HepG2 (cell line): ENCODE results near the gene XXYLT1.

Source experiments
- AKAP8 ChIP-seq: sonication (generic); formaldehyde crosslinking; IDR thresholded peaks from 2 replicates; pipeline ENCODE4 v1.5.1; 2020; ENCODE audit warnings: mild to moderate bottlenecking, missing genetic modification reagents
- BCL6 ChIP-seq: IDR thresholded peaks from 2 replicates; pipeline ENCODE4 v1.6.1; 2016; ENCODE audit warnings: missing genetic modification reagents, missing compliant biosample characterization
- PHF8 ChIP-seq: sonication (generic); formaldehyde crosslinking; IDR thresholded peaks from 2 replicates; pipeline ENCODE4 v1.5.0; 2020; ENCODE audit warnings: missing genetic modification reagents
- SMC3 ChIP-seq: IDR thresholded peaks from 2 replicates; pipeline ENCODE4 v1.6.1; 2011; ENCODE audit warnings: low read length, improper control_type of control experiment
- TARDBP ChIP-seq: sonication (generic); formaldehyde crosslinking; IDR thresholded peaks from 2 replicates; pipeline ENCODE4 v1.8.0; 2022; ENCODE audit warnings: mild to moderate bottlenecking, missing genetic modification reagents
- TBP ChIP-seq: sonication (generic); formaldehyde crosslinking; IDR thresholded peaks from 2 replicates; pipeline ENCODE4 v1.5.0; 2020; ENCODE audit warnings: missing genetic modification reagents
- XBP1 ChIP-seq: sonication (generic); formaldehyde crosslinking; IDR thresholded peaks from 2 replicates; pipeline ENCODE4 v1.5.0; 2020; ENCODE audit warnings: missing genetic modification reagents
- ZMAT3 ChIP-seq: sonication (generic); formaldehyde crosslinking; conservative IDR thresholded peaks from 2 replicates; pipeline ENCODE4 v1.7.0; 2021; ENCODE audit warnings: missing genetic modification reagents
- ZNF660 ChIP-seq: sonication (generic); formaldehyde crosslinking; IDR thresholded peaks from 2 replicates; pipeline ENCODE4 v1.5.1; 2020; ENCODE audit warnings: mild to moderate bottlenecking, low read depth, missing genetic modification reagents, borderline replicate concordance
- TF ChIP-seq, protein P1 (sequence below): sonication (generic); formaldehyde crosslinking; IDR thresholded peaks from 2 replicates; pipeline ENCODE4 v1.8.1; 2023; ENCODE audit warnings: missing genetic modification reagents, inconsistent platforms, borderline replicate concordance
- TF ChIP-seq, protein P2 (sequence below): sonication (generic); formaldehyde crosslinking; IDR thresholded peaks from 2 replicates; pipeline ENCODE4 v1.4.0; 2020; ENCODE audit warnings: missing genetic modification reagents, borderline replicate concordance
- TF ChIP-seq, protein P3 (sequence below): sonication (generic); formaldehyde crosslinking; IDR thresholded peaks from 2 replicates; pipeline ENCODE4 v1.5.0; 2020; ENCODE audit warnings: mild to moderate bottlenecking, missing genetic modification reagents

DNA sequence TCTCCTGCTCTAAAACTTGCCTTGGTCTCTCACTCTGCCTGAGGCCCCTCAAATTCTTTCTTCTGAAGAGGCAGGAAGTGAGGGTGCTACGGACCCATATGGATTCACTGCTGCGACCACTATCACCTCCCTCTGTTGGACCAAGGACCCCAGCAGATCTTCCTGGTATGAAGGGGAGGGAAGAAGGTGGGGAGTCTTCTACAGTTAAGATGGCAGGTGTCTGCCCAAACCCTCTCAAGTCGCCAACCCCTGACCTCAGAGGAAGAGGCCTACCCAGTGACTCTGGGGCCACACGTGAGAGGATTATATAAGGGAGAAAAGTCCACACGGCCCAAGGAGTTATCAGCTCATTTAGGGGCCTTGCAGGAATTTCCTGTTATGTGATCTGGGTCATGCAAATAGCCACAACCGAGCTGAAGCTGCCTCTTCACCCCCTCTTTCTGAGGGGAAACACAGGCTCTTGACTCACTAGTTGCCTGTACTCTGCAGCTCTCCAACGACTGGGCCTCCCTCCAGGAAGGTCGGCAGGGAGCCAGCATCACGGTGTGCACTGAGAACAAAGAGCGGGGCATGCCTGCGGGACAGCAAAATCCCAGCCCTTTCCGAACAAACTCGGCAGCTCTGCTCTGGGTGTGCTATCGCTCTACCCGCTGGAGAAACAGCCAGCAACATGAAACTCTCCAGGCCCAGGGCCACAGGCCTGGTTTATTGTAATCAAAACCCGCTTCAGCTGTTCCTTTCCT, 116.0 kb downstream of the XXYLT1 start:
- TF ChIP-seq, protein P1, sequence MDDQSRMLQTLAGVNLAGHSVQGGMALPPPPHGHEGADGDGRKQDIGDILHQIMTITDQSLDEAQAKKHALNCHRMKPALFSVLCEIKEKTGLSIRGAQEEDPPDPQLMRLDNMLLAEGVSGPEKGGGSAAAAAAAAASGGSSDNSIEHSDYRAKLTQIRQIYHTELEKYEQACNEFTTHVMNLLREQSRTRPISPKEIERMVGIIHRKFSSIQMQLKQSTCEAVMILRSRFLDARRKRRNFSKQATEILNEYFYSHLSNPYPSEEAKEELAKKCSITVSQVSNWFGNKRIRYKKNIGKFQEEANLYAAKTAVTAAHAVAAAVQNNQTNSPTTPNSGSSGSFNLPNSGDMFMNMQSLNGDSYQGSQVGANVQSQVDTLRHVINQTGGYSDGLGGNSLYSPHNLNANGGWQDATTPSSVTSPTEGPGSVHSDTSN (CRISPR knock-in tag), result no peak
- TF ChIP-seq, protein P2, sequence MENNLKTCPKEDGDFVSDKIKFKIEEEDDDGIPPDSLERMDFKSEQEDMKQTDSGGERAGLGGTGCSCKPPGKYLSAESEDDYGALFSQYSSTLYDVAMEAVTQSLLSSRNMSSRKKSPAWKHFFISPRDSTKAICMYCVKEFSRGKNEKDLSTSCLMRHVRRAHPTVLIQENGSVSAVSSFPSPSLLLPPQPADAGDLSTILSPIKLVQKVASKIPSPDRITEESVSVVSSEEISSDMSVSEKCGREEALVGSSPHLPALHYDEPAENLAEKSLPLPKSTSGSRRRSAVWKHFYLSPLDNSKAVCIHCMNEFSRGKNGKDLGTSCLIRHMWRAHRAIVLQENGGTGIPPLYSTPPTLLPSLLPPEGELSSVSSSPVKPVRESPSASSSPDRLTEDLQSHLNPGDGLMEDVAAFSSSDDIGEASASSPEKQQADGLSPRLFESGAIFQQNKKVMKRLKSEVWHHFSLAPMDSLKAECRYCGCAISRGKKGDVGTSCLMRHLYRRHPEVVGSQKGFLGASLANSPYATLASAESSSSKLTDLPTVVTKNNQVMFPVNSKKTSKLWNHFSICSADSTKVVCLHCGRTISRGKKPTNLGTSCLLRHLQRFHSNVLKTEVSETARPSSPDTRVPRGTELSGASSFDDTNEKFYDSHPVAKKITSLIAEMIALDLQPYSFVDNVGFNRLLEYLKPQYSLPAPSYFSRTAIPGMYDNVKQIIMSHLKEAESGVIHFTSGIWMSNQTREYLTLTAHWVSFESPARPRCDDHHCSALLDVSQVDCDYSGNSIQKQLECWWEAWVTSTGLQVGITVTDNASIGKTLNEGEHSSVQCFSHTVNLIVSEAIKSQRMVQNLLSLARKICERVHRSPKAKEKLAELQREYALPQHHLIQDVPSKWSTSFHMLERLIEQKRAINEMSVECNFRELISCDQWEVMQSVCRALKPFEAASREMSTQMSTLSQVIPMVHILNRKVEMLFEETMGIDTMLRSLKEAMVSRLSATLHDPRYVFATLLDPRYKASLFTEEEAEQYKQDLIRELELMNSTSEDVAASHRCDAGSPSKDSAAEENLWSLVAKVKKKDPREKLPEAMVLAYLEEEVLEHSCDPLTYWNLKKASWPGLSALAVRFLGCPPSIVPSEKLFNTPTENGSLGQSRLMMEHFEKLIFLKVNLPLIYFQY (CRISPR knock-in tag), result peak; percentile 78; the same call in 1 of the 2 replicates
- TF ChIP-seq SMC3, result no peak
- peak; percentile 73 for TF ChIP-seq BCL6
- TF ChIP-seq ZMAT3 (CRISPR knock-in tag), result peak; percentile 21; the same call in 1 of the 2 replicates
- TF ChIP-seq XBP1 (CRISPR knock-in tag), result no peak
- TF ChIP-seq ZNF660 (CRISPR knock-in tag), result no peak
- no peak for TF ChIP-seq AKAP8 (CRISPR knock-in tag)
- TF ChIP-seq, protein P3, sequence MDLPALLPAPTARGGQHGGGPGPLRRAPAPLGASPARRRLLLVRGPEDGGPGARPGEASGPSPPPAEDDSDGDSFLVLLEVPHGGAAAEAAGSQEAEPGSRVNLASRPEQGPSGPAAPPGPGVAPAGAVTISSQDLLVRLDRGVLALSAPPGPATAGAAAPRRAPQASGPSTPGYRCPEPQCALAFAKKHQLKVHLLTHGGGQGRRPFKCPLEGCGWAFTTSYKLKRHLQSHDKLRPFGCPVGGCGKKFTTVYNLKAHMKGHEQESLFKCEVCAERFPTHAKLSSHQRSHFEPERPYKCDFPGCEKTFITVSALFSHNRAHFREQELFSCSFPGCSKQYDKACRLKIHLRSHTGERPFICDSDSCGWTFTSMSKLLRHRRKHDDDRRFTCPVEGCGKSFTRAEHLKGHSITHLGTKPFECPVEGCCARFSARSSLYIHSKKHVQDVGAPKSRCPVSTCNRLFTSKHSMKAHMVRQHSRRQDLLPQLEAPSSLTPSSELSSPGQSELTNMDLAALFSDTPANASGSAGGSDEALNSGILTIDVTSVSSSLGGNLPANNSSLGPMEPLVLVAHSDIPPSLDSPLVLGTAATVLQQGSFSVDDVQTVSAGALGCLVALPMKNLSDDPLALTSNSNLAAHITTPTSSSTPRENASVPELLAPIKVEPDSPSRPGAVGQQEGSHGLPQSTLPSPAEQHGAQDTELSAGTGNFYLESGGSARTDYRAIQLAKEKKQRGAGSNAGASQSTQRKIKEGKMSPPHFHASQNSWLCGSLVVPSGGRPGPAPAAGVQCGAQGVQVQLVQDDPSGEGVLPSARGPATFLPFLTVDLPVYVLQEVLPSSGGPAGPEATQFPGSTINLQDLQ (CRISPR knock-in tag), result no peak; the same call in 1 of the 2 replicates
- peak; percentile 86 for TF ChIP-seq TARDBP (CRISPR knock-in tag)
- no peak for TF ChIP-seq TBP (CRISPR knock-in tag)
- TF ChIP-seq PHF8 (CRISPR knock-in tag), result peak; percentile 34; the same call in 1 of the 2 replicates
